Ovary (tissue), 9 donors: ENCODE results near the gene MACROH2A2. TPM values are rescaled to one million over a fixed set of nuclear protein-coding genes. Genes with fewer than 3 reads are reported as not detected.
"Not testable (repeated sequence)": the region's sequence is repeated elsewhere in the genome, so short reads cannot be mapped to it uniquely, and the experiment has no call there.

Experiments used
- DNase-seq, 5 donors: peaks; one replicate each; pipeline ENCODE4 v3.0.0-alpha.2; 2019 to 2020
- H3K27ac ChIP-seq, 2 donors: fragments of 200-600 bp; one replicate each; pipeline versions ENCODE4 v1.5.1 to v1.8.0; 2019 to 2022
- H3K27me3 ChIP-seq: fragments of 200-600 bp; one replicate; pipeline ENCODE4 v1.8.0; 2022
- H3K36me3 ChIP-seq: fragments of 200-600 bp; sonication (generic); one replicate; pipeline ENCODE4 v1.5.1; 2019
- H3K4me1 ChIP-seq: one replicate; pipeline ENCODE4 v1.8.1; 2013; ENCODE audit warnings: mild to moderate bottlenecking, moderate library complexity; ENCODE audit not compliant: insufficient read depth
- H3K4me3 ChIP-seq: fragments of 200-600 bp; sonication (generic); one replicate; pipeline ENCODE4 v1.5.1; 2017
- H3K9me3 ChIP-seq, 2 donors: fragments of 200-600 bp in 1 of 2; sonication (generic) in 1 of 2; one replicate each; pipeline versions ENCODE4 v1.5.1 to v1.8.1; 2013 to 2019; ENCODE audit warnings: mild to moderate bottlenecking in 1 of 2, moderate library complexity in 1 of 2
- EP300 ChIP-seq: sonication (generic); formaldehyde crosslinking; IDR thresholded peaks from one replicate; pipeline ENCODE4 v1.6.1; 2017; ENCODE audit warnings: antibody characterized with exemption
- POLR2A ChIP-seq: fragments of 450-650 bp; IDR thresholded peaks from one replicate; pipeline ENCODE4 v1.6.1; 2017; ENCODE audit warnings: antibody characterized with exemption, mild to moderate bottlenecking, moderate library complexity
- WGBS, 3 donors: extraction: QIAGEN DNeasy Blood & Tissue Kit in 1 of 3; methylation state at CpG; one replicate each; pipeline versions ENCODE4 v1.1.5 to v1.1.7; 2013 to 2017; 5-methylcytosine and 5-hydroxymethylcytosine counted together
- intact Hi-C, 4 donors: fragments of 100-400 bp; cut with DNase I; formaldehyde crosslinking; loops; one replicate each; pipeline versions ENCODE4 v1.11.0 to v1.15.1; 2022 to 2023
- polyA plus RNA-seq, 2 donors: library from polyadenylated mRNA; stranded (reverse); fragments of 200-250 nt in 1 of 2; fragments of 350-450 nt in 1 of 2; fragmentation: Illumina TruSeq in 1 of 2; extraction: RNeasy Lipid Tissue Mini Kit (QIAGEN cat#74804) in 1 of 2; gene quantifications; one replicate each; pipeline ENCODE4 v1.2.3, GENCODE V29; 2013 to 2014
- total RNA-seq, 7 donors: library from RNA; depleted of rRNA in 2 of 7; stranded (reverse); fragments of >200 nt in 2 of 7; fragmentation: NEBNext Ultra II Directional in 3 of 7; extraction: Animal tissue kit (Norgen Biotek cat#: 25700) in 3 of 7; gene quantifications; one replicate each; pipeline versions ENCODE4 v1.1.0 to v1.2.4, GENCODE V29; 2016 to 2023
- TF ChIP-seq, protein P1 (sequence below), 3 donors: fragments of 450-650 bp in 2 of 3; fragments of 200-600 bp in 1 of 3; IDR thresholded peaks; one replicate each; pipeline versions ENCODE4 v1.5.1 to v1.8.0; 2016 to 2022; ENCODE audit warnings: antibody characterized with exemption in 3 of 3, mild to moderate bottlenecking in 1 of 3
- donor health status: DM: no; HTN: no; CAD: no; lungs with moderate emphysema.
- donor health status: DM: no; HTN: no; CAD: no.
- donor health status: Bipolar disorder and iron deficiency.
- donor health status: DM: yes; HTN: yes; CAD: no.
- donor health status: DM: no; HTN: no; CAD: no.
- donor health status: DM: yes; HTN: yes; CAD: no.

Gene MACROH2A2
- total and polyA plus RNA-seq, 9 donors, result 6.3 to 24.6 (median 19.3) TPM

DNA sequence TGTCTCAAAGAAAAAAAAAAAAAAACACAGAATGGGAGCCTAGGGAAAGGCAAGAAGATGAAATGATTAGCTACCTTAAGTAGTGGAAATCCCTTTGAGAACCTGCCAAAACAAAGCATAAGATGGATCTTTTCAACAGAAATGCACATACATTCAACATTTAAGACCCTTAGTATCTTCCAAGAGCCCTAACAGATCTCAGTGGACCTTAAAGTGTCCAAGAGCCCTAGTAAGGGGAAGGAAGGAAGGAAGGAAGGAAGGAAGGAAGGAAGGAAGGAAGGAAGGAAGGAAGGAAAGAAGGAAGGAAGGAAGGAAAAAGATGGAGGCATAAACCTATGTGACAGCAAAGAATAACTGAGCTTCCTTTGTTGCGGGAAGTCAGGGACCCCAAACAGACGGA is 11.6 kb upstream of the MACROH2A2 start:
- WGBS, 3 donors, result 85 to 93% (median 93%) methylated on average over 2 of the region's 2 CpGs
- intact Hi-C loops, result no loop called here

DNA sequence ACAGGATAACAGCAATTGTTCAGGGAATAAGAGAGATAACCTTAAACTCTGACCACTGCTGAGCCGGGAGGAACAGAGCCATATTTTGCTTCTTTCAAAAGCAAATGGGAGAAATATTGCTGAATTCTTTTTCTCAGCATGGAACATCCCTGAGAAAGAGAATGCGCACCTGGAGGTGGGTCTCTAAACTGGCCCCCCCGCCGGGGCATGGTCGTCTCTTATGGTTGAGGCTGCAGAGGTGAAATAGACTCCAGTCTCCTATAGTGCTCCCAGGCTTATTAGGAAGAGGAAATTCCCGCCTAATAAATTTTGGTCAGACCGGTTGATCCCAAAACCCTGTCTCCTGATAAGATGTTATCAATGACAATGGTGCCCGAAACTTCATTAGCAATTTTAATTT is 10.9 kb upstream of the MACROH2A2 start:
- H3K27me3 ChIP-seq, H3K9me3 ChIP-seq, H3K36me3 ChIP-seq, DNase-seq, H3K27ac ChIP-seq, H3K4me3 ChIP-seq, H3K4me1 ChIP-seq, intact Hi-C loops: not testable (repeated sequence)
- 37 to 58% (median 48%) methylated on average over 8 of the region's 8 CpGs for WGBS, 3 donors

More for the DNA sequence above, 11.6 kb upstream of the MACROH2A2 start:
- Histone ChIP-seq H3K4me3 (no peak overlapping the region), H3K27ac (no peak overlapping the region), H3K9me3 (no peaks in the 10 kb centered on the region), H3K36me3 (no peaks in the 10 kb centered on the region), H3K27me3 (no peaks in the 10 kb centered on the region), H3K4me1 (no peaks in the 10 kb centered on the region)
- no peak for DNase-seq
- TF ChIP-seq POLR2A (no peak), EP300 (no peak)
- TF ChIP-seq, protein P1, sequence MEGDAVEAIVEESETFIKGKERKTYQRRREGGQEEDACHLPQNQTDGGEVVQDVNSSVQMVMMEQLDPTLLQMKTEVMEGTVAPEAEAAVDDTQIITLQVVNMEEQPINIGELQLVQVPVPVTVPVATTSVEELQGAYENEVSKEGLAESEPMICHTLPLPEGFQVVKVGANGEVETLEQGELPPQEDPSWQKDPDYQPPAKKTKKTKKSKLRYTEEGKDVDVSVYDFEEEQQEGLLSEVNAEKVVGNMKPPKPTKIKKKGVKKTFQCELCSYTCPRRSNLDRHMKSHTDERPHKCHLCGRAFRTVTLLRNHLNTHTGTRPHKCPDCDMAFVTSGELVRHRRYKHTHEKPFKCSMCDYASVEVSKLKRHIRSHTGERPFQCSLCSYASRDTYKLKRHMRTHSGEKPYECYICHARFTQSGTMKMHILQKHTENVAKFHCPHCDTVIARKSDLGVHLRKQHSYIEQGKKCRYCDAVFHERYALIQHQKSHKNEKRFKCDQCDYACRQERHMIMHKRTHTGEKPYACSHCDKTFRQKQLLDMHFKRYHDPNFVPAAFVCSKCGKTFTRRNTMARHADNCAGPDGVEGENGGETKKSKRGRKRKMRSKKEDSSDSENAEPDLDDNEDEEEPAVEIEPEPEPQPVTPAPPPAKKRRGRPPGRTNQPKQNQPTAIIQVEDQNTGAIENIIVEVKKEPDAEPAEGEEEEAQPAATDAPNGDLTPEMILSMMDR (IDR thresholded peaks at IDR 0.05), result no peak

DNA sequence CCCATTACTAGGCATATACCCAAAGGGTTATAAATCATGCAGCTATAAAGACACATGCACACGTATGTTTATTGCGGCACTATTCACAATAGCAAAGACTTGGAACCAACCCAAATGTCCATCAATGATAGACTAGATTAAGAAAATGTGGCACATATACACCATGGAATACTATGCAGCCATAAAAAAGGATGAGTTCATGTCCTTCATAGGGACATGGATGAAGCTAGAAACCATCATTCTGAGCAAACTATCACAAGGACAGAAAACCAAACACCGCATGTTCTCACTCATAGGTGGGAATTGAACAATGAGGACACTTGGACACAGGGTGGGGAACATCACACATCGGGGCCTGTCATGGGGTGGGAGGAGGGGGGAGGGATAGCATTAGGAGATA is 5.6 kb upstream of the MACROH2A2 start:
- H3K27me3 ChIP-seq, DNase-seq, H3K36me3 ChIP-seq, intact Hi-C loops, H3K9me3 ChIP-seq, H3K4me3 ChIP-seq, H3K27ac ChIP-seq, H3K4me1 ChIP-seq: not testable (repeated sequence)
- WGBS, 3 donors, result 93 to 96% (median 95%) methylated on average over 4 of the region's 4 CpGs

DNA sequence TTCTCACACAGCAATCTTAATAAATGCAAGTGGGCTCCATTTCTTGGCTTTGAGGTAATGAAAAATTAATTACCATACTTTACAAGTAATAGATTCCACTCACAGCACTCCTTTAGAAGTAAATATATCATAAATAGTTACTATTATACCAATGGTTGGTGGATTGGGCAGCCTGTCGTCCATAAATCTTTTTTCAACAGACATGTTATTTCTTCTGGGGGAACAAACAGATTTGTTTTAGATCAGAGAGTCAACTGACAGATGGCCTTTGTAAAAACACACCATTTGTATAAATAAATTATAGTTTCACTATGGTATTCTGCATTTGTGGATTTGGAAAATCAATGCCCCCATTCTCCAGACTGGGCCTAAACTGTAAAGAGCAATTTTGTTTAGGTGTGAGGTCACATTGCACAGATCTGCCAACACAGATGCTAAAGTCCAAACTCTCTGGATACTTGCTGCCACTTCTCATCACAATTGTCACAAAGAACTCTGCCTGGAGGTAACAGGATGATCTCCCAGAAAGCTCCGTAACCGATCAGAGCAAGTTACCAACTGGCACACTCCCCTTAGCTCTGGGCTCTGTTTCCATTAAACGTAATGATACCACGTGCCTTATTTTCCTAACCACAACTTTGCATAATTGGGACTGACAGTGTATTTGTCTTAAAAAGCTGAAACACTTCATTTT is 4.5 kb upstream of the MACROH2A2 start:
- intact Hi-C loops, result no loop called here
- no peaks in the 10 kb centered on the region for H3K9me3 ChIP-seq
- TF ChIP-seq EP300, result no peak
- TF ChIP-seq POLR2A, result no peak
- TF ChIP-seq, protein P1 (IDR thresholded peaks at IDR 0.05), result no peak
- no peaks in the 10 kb centered on the region for H3K27me3 ChIP-seq
- H3K27ac ChIP-seq, result no peak overlapping the region
- no peaks in the 10 kb centered on the region for H3K4me1 ChIP-seq
- 71 to 84% (median 72%) methylated on average over 5 of the region's 5 CpGs for WGBS, 3 donors
- no peak overlapping the region for H3K4me3 ChIP-seq
- no peak for DNase-seq
- no peaks in the 10 kb centered on the region for H3K36me3 ChIP-seq

DNA sequence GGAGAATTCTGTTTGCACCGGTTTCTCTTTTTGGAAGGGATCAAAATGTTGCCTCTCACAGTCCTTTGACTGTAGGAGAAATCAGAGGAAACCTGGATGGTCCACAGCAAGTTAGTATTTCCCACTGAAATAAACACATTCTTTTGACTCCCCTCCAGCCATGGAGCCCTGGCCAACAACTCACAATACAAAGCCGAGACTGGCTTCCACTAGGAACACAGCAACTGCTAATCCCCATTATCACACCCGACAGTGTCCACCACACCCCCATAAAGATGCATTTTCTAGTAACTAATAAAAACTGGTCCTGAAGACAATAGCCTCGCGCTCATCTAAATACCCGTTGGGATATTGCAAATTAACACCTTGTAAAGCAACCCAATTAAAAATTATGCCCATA is 798 bp upstream of the MACROH2A2 start:
- DNase-seq, result no peak
- Histone ChIP-seq H3K36me3 (no peaks in the 10 kb centered on the region), H3K4me3 (peak overlapping the region; percentile 77), H3K27ac (peak overlapping the region in 1 of 2 donors; percentile 60), H3K4me1 (peaks cover 6% of the 10 kb centered on the region), H3K27me3 (no peaks in the 10 kb centered on the region), H3K9me3 (no peaks in the 10 kb centered on the region)
- TF ChIP-seq, protein P1 (IDR thresholded peaks at IDR 0.05), result no peak
- TF ChIP-seq EP300 (no peak), POLR2A (no peak)
- intact Hi-C loops, result no loop called here
- WGBS, 3 donors, result 18 to 28% (median 27%) methylated on average over 6 of the region's 6 CpGs
